Measurements from ENCODE around the gene PLCB2. TPM values are rescaled to one million over a fixed set of nuclear protein-coding genes. Genes with fewer than 3 reads are reported as not detected.

The PLCB2 gene
- total RNA-seq, 1 donor from 2014 or later = 178 TPM

GRCh38 chr15:40287505-40287904, 20.2 kb downstream of the PLCB2 start:
- intact Hi-C loops (cut with micrococcal nuclease) = no loop called here

GRCh38 chr15:40286794-40287193, 20.9 kb downstream of the PLCB2 start:
- intact Hi-C loops (cut with micrococcal nuclease) = no loop called here

DNA sequence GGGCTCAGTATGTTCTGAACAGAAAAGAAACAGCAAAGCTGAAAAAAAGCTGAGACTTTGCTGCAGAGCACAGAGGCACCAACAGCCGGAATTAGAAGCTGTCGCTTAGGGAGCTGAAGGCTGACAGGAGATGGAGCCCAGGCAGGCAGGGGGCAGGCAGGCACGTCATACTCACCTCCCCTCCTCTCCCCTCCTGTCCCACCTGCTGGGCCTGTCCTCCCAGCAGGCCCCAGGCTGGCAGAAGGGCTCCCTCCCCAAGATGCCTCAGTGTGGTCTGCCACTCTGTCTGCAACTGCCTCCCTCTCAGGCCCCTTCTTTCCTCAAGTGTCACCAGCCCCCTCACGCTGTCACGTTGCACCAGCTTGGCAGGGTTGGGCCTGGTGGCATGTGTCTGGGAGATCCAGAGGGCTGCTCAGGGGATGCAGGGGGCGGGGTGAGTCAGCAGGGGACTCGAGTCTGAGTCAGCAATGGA, 21.6 kb downstream of the PLCB2 start:
- intact Hi-C loops (cut with micrococcal nuclease) = no loop called here

DNA sequence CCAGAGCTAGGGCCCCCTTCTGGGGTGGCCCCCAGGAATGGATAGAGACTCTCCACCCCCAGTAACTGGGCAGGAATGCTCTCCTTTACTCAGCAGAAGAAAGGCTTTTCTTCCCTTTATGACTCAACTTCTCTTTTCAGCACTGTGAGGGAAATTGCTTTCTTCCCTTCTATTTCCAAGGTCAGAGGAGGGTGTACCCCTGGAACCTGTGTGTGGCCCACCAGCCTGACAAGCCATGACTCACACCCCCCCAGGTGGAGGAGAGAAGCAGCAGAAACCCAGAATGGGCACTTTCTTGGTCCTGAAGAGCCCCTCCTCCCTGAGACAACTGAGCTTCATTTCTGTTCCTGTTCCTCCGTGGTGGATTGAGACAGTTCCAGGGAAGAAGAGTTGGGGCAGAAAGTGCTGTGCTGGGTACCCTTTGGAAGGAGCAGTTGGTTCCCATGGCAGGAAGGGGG, 22.2 kb downstream of the PLCB2 start:
- intact Hi-C loops (cut with micrococcal nuclease) = no loop called here

DNA sequence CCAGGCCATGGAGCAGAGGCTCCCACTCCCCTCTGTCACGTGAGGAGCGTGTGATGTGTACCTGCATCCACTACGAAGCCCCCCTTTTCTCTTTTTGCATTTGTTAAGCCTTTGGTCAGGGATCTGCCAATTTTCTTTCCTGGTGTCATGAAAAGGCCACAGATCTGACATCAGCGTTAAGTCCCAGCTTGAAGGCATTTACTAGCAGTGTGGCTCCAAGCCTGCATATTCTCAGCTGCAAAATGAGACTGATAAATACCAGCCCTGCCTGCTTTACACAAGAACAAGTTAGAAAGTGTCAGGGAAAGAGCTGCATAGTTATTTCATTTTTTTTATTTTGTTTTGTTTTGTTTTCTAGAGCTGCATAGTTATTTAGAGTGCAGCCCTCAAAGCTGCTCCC, 22.6 kb downstream of the PLCB2 start:
- intact Hi-C loops (cut with micrococcal nuclease) = no loop called here

GRCh38 chr15:40283615-40284300, 24.0 kb downstream of the PLCB2 start:
- intact Hi-C loops (cut with micrococcal nuclease) = no loop called here

- intact Hi-C loops (cut with micrococcal nuclease) = no loop called here
These were observed 24.7 kb downstream of the PLCB2 start, which contains the start of gene ANKRD63 for GRCh38 chr15:40282869-40283614. ANKRD63 (minus strand) TSS chr15:40283064; CDS start chr15:40282586, 478 bp downstream.

GRCh38 chr15:40282147-40282868, 25.4 kb downstream of the PLCB2 start:
- intact Hi-C loops (cut with micrococcal nuclease) = no loop called here

DNA sequence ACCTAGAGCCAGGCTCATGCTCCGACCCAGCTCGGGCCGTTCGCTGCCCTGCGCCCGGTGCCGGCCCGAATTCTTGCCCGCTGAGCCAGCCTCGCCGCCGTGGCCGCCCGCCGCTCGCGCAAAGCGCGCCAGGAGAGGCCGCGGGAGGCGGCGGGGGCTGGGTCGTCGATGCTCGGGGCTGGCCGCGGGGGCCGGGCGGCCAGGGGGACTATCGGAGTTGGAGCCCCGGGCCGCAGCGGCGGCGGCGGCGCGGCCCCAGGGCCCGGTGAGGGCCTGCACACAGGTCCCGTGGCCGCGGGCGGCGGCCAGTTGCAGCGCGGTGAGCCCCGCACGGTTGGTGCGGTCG, 26.0 kb downstream of the PLCB2 start:
- intact Hi-C loops (cut with micrococcal nuclease) = no loop called here

GRCh38 chr15:40281057-40281800, 26.5 kb downstream of the PLCB2 start:
- intact Hi-C loops (cut with micrococcal nuclease) = no loop called here

DNA sequence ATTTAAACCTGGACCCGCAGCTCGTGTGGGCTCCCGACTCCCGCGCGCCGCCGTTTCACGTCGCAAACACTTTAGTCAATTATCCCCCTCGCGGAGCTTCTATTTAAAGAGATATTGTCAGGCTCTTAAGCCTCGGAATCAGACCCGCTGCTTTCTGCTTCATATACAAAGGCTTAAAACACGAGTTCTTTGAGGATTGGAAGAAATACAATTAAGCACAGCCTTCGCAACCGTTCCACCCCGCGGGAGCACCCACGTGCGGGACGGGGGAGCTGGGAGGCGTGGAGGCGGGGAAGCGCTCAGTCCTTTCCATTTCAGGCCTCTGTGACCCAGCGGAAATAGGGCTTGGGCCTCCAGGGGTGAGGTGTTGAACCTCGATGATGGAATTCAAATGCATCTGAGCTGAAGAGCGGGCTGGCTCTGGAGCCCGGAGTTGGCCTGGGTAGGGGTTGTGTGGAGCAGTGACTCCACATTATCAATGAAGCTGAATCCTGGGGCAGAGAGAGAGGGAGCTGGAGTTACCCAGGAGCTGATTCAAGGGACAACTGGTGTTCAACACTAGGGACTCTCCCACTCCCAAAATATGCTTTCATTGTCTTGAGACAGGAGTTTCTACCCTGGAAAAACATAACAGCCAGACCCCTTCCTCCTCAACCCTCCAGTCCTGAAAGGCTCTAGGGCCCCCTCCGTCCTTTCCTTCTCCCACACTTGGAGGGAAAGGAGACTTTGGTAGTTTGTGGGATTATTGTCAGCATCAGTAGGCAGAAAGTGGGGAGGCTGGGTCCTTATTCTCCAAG, 27.3 kb downstream of the PLCB2 start:
- intact Hi-C loops (cut with micrococcal nuclease) = no loop called here

- intact Hi-C loops (cut with micrococcal nuclease) = loop anchor here (1.0 kb wide), 4 partner anchors 31 to 143 kb away; no protein-coding TSS in a partner anchor
These were observed 28.1 kb downstream of the PLCB2 start for GRCh38 chr15:40279437-40280141.

- intact Hi-C loops (cut with micrococcal nuclease) = no loop called here
These were observed 29.7 kb downstream of the PLCB2 start for GRCh38 chr15:40278026-40278425.

DNA sequence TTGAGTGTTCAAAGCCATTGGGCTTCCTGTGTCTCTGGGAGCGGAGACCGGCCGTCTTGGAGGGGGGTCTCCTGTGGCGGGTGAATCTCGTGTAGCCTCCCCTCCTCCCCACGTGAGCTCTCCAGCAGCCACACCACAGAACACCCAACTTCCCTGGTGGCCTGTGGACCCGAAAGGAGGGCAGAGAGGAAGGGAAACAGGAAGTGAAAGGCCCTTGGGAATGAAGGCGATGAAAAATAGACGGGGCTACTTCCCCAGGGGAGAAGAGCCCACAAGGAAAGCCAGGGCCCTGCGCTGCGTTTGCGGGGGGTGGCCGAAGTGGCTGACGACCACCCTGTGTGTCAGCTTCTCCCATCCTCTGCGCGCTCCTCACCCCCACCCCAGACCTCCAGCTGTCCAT, 30.3 kb downstream of the PLCB2 start:
- intact Hi-C loops (cut with micrococcal nuclease) = loop anchor here (1.0 kb wide), 1 partner anchor 174 kb away; no protein-coding TSS in a partner anchor

DNA sequence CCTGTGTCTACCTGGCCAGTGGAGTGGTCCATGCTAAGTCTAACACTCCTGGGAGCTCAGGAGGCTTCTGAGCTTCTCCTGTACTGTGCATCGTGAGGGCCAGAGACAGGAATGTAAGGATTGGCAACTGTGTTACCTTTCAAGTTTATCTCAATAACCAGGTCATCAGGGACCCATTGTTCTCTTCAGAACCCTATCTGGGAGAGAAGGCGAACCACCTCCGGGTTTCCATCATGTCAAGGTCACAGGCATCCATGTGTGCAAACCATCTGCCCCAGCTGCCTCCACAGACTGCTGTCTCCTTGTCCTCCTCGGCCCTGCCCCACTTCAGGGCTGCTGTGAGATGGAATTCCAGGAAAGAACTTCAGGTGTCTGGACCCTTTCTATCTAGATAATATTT, 30.8 kb downstream of the PLCB2 start:
- intact Hi-C loops (cut with micrococcal nuclease) = loop anchor here (1.0 kb wide), 1 partner anchor 174 kb away; no protein-coding TSS in a partner anchor

DNA sequence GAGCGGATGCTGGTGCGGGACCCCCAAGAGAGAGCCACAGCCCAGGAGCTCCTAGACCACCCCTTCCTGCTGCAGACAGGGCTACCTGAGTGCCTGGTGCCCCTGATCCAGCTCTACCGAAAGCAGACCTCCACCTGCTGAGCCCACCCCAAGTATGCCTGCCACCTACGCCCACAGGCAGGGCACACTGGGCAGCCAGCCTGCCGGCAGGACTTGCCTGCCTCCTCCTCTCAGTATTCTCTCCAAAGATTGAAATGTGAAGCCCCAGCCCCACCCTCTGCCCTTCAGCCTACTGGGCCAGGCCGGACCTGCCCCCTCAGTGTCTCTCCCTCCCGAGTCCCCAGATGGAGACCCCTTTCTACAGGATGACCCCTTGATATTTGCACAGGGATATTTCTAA, 31.8 kb downstream of the PLCB2 start:
- intact Hi-C loops (cut with micrococcal nuclease) = no loop called here

- intact Hi-C loops (cut with micrococcal nuclease) = no loop called here
These were observed 32.2 kb downstream of the PLCB2 start for GRCh38 chr15:40275523-40275922.

DNA sequence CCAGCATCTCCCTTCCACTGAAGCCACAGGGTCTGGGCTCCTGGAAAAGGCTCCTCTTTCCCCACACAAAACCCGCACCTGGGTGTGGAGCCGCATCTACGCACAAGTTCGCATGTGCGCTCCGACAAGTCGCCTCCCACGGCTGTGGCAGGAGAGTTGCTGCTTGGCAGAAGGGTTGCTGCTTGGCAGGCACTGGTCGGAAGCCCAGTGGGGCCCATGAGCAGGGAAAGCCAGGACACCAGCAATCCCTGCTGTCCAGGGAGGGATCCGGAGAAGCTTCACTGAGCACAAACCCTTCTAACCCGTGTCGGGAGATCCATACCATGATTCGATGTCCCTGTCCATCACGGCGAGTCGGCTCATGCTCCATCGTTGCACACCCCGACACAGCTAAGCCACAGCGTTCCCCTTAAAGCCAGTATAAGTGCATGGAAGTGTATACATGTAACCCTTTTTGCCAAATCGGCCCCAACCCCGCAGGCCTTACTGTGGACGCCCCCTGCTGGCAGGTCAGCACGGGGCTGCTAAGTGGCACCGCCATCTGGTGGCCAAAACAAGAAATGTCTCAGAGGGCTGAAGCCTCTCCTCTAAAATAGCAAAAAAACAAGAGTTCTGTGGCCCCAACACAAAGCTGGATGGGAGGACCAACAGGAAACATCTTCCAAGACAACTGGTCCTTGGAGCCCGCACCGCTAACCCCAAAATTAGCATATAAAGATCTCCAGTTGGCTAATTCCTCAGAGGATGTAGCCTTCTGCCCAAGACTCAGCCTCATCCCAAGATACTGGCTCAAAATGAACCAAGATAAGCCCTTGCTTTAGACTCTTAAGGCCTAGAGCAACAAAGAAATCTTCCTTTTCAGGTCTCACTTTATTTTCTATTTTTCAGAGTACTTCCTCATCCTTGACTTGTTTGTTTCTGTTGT, 33.1 kb downstream of the PLCB2 start:
- intact Hi-C loops (cut with micrococcal nuclease) = loop anchor here (1.0 to 5.0 kb wide), 5 partner anchors 37 to 488 kb away; partner anchors contain the start of genes PAK6 and SRP14
